GM19351 (cell line): Measurements from ENCODE around the gene CARD10.

Source experiments
- ATAC-seq: cut with Tn5 transposase; IDR thresholded peaks from one replicate; pipeline ENCODE4 v1.9.1; 2021; ENCODE audit warnings: mild to moderate bottlenecking, moderate library complexity; ENCODE audit not compliant: unreplicated experiment

Gene CARD10

DNA sequence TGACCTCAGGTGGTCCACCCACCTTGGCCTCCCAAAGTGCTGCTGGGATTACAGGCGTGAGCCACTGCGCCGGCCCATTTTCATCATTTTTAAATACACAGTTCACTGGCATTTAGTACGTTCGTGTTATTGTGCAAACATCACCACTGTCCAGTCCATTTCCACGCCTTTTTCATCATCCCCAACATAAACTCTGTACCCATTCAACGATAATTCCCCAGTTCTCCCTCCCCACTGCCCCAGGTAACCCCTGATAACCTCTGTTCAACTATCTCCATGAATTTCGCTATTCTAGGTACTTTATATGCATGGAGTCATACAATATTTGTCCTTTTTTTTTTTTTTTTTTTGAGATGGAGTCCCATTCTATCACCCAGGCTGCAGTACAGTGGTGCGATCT is 73.7 kb downstream of the CARD10 start:
- ATAC-seq, result no peak

GRCh38 chr22:37443977-37444376 is 75.2 kb downstream of the CARD10 start:
- ATAC-seq, result no peak

DNA sequence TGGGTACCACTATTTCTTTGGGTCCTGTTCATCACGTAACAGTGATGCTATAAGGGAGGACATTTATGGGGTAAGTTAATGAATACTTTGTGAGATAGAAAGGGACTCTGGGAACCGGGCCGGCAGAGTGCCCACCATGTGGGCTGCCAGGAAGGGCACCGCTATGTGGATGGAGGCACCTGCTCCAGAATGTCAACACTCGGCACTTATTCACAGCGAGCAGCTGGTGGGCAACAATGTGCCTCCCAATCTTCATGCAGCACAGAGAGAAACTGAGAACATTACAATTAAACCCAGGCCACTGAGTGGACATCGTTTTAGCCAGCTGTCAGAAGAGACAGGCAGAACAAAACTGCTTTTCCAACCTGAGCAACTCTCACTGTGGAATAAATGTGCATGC is 76.1 kb downstream of the CARD10 start:
- no peak for ATAC-seq

DNA sequence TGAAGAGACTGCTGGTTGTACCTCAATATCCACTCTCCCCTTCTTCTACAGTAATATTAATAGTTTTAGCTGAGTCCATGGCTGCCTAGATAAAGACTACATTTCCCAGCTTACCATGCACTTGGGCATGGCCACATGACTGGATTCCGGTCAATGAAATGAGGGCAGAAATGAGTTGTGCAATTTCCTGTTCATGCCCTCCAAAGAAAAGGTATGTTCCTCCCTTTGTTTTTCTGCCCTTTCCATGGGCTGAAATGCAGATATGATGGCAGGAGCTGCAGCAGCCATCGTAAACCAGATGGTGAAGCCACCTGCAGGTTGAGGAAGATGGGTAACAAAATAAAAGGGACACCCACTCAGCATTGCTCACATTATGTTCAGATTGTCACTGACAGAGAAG is 76.7 kb downstream of the CARD10 start:
- ATAC-seq, result no peak

- no peak for ATAC-seq
Measured at GRCh38 chr22:37442135-37442534, 77.1 kb downstream of the CARD10 start.

DNA sequence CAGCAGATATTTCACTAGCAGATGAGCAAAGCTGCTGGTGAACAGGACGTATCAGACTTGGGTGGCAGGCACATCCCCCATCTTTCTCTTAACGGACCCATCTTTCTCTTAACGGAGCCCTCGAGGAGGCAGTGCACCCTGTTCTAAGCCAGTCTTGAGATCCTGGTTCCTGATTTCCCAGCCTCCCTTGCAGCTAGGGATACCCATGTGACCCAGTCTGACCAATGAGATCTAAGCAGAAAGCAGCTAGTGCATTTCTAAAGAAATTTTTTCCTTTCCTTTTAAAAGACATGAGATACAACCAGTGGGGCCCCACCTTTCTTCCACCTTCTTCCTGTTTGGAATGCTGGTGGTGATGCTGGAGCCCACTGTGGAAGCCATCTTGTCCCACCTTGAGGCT is 78.3 kb downstream of the CARD10 start:
- no peak for ATAC-seq
